NOMO-1 treated with DMSO at 0.1 percent for 48 hours (cell line): Measurements from ENCODE around the gene ZNRF2.

Experiments
- DNase-seq: peaks from one replicate; lab custom pipeline; 2025; ENCODE audit not compliant: unreplicated experiment; lab: John Stamatoyannopoulos, UW

The ZNRF2 gene

DNA sequence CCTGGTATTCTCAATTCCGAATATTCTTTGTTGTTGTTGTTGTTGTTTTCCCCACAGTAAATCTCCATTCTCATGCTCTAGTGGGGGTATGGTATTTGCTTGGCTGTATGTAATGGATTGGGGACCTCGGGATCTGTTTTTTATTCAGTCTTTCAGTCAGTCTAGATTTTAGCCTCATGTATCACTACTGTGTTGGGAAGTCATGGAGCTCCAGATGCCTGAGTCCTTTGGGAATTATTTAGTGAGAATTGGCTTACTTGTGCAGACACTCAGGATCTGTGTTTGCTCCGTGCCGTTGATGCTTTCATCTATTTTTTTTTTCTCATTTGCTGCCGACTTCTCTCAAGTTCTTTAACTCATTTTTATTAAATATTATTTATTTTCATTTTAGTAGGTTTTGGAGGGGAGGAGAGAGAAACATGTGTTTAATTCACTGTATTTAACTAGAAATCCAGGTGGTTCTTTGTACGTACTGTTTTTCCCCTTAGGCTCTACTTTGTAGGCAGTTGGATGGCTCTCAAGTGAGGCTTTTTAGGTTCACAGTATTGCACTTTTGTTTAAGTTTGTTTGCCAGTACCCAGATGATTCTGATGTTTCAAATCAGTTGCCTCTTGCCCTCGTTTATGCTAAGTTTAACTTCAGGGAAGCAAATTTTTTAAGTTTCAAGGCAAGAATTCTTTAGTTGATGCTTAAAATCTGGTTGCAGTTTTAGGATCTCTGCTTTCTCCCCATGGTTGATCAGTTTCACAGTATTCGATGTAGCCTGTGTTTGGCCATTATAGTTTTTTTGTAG, 36.9 kb downstream of the ZNRF2 start:
- DNase-seq: no peak

DNA sequence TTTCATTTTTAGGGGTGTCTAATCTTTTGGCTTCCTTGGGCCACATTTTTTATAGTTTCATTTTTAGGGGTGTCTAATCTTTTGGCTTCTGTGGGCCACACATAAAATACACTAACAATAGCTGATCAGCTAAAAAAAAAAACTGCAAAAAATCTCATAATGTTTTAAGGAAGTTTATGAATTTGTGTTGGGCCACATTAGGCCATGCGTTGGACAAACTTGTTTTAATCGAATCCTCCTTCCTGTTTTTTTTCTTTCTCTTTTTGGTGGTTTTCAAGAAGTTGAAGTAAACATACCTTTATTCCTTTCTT, 37.4 kb downstream of the ZNRF2 start:
- peak; percentile 59 for DNase-seq

DNA sequence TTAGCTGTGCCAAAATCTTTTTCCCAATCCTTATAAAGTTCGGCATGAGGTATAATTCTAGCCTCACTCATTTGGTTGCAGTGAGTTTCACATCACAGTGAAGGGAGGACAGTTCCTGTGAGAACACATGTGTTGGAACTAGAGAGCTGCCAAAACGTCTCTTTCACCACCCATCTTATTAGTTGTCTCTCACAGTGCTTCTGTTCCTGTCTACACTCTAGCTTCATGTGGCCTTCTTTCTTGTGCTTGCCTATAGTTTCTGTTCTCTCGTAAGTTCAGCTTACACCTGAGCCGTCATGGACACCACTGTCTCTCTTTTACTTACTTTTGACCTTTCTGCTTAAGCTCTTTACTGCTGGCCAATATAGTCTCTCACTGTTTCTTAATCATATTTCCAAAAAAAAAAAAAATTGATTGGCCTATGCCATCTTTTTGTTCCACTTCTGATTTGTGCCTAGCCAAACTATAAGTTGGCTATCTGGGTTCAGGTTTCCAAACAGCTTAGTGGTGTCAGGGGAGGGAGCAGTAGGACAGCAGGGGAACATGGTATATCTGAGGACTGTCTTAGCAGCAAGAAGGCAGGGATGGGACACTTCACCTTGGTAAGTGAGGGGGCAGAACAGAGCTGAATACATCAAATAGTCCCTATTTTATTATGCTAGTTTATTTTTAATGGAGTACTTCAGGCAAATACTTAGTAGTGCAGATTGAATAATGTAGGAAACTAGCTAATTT, 38.0 kb downstream of the ZNRF2 start:
- peak; percentile 56 for DNase-seq

DNA sequence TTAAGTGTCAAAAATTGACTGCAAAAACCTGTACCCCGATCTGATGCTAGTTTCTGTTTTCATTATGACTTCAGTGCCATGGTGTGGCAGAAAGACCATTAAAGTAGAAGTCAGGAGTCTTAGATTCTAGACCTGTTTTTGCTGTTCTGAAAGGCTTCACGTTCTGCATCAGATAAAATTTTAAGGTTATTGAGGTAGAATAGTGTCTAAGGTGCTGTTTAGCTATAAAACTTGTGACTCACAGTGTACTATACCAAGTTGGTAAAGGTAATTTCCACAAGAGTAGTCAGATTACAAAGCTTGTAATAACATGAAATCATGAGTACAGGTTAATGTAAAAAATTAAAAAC, 38.6 kb downstream of the ZNRF2 start:
- DNase-seq: no peak

DNA sequence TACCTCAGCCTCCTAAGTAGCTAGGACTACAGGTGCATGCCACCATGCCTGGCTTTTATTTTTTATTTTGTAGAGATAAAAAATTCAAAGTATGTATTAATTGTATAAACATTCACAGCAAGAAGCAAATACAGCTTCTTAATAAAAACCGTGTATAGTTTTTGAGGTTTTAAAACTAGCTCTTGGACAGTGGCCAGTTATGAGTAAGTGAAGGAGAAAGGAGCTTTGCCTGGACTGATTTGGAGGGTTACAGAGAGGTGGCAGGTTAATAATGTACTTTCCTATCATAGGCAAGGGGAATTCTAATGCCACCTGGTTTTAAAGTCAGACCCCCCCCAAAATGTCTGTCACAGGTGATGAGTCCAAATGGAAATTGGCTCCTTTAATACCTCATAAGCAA, 43.4 kb downstream of the ZNRF2 start:
- no peak for DNase-seq

DNA sequence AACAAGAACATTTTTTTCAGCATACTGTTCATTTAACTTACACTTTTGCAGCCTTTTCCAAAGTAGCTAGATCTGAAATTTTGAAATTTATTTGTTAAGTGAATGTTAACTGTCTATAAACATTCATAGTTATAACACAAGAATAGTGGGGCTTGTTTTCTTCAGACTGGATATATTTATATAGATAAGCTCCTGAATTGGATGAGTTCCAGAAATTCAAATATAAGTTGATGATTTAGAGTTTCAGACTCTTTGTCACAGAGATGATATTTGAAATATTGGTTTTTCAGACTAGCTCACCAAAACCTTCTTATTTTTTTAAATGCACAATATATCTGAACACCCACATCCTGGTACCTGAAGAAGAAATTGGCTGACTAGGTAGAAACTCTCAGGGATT, 44.0 kb downstream of the ZNRF2 start:
- DNase-seq: no peak

DNA sequence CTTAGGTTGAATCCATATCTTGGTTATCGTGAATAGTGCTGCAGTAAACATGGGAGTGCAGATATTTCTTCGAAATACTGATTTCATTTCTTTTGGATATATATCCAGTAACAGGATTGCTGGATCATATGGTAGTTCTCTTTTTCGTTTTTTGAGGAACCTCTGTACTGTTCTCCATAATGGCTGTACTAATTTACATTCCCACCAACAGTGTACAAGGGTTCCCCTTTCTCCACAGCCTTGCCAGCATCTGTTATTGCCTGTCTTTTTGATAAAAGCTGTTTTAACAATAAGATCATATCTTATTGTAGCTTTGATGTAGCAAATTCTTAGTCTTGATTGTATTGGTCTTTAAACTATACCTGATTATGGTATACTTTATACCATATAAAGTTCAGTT, 45.3 kb downstream of the ZNRF2 start:
- peak; percentile 57 for DNase-seq

DNA sequence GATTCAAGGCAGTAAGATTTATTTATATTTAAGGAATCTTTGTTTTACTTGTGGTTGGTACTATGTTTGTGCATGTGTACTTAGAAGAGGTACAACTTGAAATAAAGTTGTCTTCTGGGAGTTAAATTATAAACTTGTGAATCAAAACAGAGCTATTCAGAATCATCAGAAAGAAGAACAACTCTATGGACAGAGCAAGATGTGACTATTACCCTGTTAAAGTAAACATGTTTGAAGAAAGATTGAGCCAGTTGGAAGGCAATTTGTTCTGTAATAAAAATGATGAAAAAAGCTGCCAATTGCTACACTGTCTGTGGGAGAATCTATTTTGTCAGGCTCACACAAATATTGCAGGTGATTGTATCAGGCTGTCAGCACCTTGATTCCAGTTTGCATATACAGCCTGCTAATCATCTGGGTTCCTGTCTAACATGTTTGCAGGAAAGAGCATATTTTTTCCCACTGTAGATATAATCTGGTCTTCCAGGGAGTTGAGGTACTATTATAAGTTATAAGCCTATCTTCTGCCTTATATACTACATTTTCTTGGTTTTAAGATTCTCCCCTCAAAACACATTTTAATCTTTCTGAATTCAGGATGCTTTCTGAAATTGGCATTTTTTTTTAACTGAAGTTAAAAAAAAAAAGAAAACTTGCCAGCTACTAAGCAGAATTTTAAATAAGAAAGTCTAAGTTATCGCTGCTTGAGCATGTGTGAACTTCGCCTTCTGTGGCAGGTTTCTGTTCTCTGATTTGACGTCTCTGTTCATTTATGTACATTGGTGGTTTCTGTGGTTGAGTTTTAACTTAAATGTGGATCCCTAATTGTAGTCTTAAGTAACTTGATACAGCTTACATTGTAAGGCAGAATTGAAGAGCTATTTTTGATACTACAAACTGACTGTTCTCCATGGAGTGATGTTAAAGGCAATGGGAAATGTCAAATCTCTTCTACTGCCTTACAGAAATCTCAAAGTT, 46.0 kb downstream of the ZNRF2 start:
- peak; percentile 93 for DNase-seq

DNA sequence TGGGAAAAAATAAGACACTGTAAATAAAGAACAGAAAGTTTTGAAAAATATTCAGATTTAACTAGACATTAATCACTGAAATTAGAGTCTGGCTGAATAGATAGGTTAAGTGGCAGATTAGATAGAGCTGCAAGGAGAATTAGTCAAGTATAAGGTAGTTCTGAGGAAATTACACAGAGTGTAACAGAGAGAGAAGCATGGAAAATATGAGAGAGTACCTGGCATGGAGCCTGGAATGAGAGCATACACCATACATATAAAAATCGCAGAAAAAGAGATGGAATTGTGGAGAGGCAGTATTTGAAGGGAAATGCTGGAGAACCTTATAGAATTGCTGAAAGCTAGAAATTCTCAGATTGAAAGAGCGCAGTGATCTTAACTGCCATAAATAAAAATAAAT, 46.9 kb downstream of the ZNRF2 start:
- no peak for DNase-seq

DNA sequence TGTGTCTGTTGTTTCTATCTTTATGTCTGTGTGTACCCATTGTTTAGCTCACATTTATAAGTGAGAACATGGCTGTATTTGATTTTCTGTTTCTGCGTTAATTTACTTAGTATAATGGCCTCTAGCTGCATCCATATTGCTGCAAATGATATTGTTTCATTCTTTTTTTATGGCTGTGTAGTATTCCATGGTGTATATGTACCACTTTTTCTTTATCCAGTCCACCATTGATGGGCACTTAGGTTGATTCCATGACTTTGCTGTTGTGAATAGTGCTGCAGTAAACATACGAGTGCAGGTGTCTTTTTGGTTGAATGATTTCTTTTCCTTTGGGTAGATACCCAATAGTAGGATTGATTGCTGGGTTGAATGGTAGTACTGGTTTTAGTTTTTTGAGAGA, 48.2 kb downstream of the ZNRF2 start:
- no peak for DNase-seq

DNA sequence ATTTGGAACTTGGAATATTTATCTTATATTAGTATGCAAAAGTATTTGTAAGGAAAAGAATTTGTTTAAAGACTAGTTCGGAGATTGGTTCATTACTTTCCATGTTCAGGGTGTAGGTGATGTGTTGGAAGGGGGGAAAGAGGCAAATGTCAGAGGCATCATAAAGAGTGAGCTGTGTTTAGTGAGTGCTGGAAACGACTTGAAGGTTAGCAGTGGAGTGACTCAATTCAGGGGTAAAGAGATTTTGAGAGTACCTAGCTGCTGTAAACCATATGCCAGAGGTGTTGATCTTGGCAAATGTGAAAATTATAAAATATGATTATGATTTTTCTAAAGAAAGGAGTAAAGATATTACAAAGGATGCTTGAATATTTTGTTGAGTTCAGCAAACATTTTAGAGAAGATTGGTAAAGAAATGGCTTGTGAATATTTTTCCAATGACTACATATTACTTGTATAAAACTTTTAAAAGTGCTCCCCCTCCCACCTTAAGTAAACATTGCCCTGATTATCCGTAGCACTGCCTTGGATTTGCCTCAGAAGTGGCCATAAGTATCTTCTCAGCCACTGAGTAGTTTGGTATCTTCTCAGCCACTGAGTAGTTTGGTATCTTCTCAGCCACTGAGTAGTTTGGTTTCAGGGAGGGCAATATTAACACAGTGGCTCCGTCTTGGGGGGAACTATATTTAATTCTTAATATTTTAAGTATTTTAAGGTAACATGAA, 51.5 kb downstream of the ZNRF2 start:
- DNase-seq: no peak

DNA sequence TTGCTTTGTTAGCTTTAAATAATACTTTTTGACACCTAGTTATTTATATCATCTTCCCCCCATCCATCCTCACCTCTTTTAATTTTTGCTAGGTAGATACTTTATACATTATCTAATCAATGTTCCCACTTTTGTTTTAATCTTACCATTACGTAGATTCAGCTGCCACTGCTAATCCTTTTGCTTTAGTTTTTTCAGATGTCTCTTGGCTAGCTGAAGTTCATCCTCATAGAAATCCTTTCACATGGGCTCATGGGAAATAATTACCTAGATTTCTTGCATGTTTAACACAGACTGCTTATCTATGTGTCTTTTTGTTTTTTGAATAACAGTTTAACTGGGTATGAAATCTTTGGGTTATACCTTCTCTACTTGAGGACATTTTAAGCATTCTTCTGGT, 60.1 kb downstream of the ZNRF2 start:
- DNase-seq: no peak

DNA sequence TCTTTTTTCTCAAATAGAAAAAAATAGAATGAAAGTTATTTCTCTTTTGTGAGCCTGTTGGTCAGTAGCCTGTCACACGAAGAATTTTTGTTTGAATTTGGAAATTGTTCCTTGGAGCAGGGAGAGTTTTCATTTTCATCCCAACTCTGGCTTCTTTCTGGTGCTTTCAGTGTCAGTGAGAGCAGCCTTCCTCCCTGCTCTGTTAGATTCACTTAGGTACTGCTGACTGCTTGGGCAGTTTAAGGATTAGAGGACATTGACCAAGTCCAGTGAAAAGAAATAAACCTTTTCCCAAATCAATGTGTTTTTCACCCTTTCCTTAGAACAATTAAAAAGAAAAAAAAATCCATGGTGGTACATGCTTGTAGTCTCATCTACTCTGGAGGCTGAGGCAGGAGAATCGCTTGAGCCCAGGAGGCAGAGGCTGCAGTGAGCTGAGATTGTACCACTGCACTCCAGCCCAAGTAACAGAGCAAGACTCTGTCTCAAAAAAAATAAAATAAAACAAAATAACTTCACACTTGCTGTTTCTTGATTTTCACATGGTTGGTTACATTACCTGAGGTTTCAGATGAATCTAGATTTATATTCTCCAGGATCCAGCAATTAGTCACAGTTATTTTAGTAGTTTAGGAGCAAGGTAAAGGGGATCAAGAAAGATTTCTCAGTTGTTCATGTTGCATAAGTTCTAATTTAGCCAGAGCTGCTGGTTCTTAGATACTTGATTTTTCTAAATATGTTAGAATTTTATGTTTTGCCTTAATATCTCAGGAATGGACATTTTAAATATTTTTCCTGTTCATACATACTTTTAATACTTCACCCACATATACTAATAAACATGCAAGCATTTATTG, 63.1 kb downstream of the ZNRF2 start:
- DNase-seq: no peak

DNA sequence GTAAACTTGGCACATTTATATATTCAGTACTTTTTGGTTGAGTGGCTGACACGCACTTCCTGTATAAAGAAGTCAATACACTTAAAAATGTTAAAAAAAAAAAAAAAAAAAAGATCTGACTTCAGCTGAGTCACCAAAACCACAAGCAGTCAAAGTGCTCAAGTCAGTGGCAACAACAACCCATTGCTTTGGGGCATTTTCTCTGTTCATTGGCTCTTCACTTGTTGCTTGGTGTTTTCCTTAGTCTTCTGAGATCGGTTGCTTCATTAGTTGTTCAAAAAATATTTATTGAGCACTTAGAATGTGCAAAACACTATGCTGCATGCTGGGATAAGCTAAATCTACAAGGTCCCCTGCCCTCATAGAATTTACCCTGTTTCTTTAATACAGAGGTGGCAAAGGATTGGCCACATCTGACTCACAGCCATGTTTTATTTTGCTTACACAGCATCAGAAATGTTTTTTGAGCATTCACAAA, 63.7 kb downstream of the ZNRF2 start:
- peak; percentile 91 for DNase-seq

DNA sequence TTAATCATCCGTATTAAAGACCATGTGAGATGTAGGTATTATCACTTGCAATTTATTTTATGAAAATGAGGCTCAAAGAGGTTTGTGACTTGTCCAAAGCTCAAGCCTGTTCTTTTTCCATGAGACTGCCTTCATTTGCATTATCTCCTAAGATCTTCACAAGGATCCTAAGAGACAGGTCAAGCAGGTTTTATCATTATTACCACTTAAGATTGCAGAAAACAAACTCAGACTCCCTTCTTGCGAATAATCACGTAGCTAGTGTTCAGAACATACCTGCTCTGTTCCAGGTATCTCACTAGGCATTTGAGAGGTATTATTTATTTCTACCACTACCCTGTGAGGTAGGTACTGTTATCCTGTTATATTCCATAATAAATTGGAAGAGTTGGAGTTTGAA, 64.8 kb downstream of the ZNRF2 start:
- DNase-seq: no peak

DNA sequence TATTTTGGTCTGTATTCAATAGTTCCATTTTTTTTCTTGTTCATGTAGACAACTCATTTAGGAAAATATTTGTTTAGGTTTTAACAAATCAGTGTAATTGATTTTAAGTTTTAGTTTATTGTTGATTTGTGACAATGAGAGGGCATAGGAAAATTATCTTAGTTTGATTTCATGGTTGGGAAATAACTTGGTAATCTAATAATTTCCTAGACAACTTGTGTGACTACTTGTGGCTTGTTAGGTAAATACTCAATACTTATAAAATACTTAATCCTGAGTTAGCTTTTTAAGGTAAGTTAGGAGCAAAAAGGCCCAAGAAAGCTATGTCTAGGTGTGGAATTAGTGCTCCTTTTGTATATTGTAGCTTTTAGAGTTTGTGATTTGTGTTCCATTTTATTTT, 65.4 kb downstream of the ZNRF2 start:
- no peak for DNase-seq

DNA sequence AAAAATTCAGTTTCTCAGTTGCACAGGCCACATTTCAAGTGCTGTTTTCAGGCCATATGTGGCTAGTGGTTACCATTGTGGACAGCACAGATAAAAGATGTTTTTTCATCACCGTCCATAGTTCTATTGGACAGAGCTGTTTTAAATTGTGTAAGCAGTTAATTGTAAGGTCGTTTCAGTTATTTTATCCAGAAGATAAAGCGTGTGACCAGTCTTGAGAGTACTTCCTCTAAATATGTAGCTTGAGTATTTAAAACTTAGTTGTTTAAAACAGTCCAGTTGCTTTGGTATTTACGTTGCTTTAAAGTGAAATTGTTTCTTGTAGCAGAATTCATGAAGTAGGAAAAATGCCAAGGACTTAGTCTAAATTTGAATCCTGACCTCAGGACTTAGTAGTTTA, 66.9 kb downstream of the ZNRF2 start:
- peak; percentile 79 for DNase-seq

DNA sequence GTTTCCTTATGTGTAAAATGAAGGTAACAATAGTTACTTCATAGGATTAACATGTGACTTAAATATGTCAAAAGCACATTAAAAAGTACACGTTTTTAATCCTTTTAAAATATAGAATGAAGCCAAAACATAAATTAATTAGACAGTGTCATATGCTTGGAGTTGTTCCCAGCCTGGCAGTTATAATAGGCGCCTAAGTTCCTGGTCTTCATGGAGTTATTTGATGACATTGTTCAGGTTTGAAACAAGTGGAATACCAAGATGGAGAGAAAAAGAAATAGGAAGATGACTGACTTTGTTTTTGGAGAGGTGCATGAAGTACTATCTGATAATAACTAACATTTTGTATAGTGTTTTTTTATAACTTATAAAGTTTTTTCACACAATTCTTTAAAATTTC, 67.3 kb downstream of the ZNRF2 start:
- DNase-seq: no peak

DNA sequence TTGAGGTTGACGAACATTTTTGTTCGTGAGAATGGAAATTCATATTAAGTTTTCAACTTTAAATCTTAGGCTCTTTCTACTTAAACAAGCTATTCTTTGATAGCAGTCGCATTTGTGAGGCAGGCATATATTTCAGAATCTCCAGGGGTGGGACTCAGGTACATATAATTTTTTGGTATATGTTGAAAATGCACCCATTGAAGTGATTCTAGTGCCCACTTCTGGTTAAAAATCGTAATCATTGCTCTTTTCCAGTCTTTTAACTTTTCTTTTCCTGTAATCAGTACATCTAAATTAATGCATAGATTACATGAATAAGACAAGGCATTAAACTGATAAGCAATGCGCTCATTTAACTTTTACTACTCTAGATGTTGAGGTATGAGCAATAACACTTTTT, 67.8 kb downstream of the ZNRF2 start:
- no peak for DNase-seq

DNA sequence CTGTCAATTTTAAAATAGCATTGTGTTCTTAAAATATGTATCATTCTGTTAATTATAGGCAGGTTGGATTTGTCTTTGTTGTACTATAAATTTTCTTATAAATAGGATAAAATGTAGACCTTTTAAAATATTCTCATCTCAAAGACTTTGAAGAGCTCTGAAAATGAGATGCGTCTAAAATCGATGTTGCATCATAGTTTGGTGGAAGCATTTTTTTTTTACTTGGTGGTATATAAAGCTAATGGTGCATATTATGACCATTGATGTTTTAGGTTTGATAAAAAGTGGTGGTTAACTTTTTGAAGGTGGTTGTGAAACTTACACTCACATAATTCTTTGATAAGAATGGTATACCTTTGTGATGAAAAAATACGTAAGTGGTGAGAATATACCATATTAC, 69.1 kb downstream of the ZNRF2 start:
- no peak for DNase-seq
